SK-N-SH (cell line): Measurements from ENCODE around the gene RMDN3. TPM values are rescaled to one million over a fixed set of nuclear protein-coding genes. Genes with fewer than 3 reads are reported as not detected.

ENCODE experiments used
- CTCF ChIA-PET: fragments of 300-600, 350-600 bp; formaldehyde crosslinking; extraction: SDS; loops from one replicate; lab custom pipeline; 2021; lab: Yijun Ruan, JAX
- POLR2A ChIA-PET: fragments of 350-600 bp; sonication (Branson Sonifier 250); formaldehyde crosslinking; extraction: SDS; loops from one replicate; lab custom pipeline; 2020; ENCODE audit warnings: antibody characterized with exemption, inconsistent platforms; lab: Yijun Ruan, JAX
- DNase-seq: peaks from one replicate; pipeline ENCODE4 v3.0.0; 2012
- H2AFZ ChIP-seq: fragments of 200-600 bp; sonication (generic); 2 replicates; pipeline ENCODE4 v1.8.1; 2016; ENCODE audit warnings: antibody characterized with exemption, mild to moderate bottlenecking, low read depth
- H3F3A ChIP-seq: fragments of 200-600 bp; sonication (generic); replicated peaks from 2 replicates; pipeline ENCODE3; 2016; ENCODE audit warnings: antibody characterized with exemption, mild to moderate bottlenecking; ENCODE audit not compliant: insufficient read depth
- H3K27ac ChIP-seq, 2 experiments: fragments of 200-500 bp in 1 of 2; fragments of 200-600 bp in 1 of 2; sonication (Bioruptor generic) in 1 of 2; sonication (generic), shearing (Covaris generic) in 1 of 2; 2 replicates each; pipeline versions ENCODE4 v1.5.1 to v1.6.1; 2014 to 2016; ENCODE audit warnings: low read depth in 2 of 2, inconsistent platforms in 1 of 2, low read length in 1 of 2, mild to moderate bottlenecking in 1 of 2, mixed read lengths in 1 of 2
- H3K27me3 ChIP-seq: fragments of 200-600 bp; sonication (generic), shearing (Covaris generic); 2 replicates; pipeline ENCODE4 v1.6.1; 2016; ENCODE audit warnings: mixed run types; ENCODE audit not compliant: insufficient read depth
- H3K36me3 ChIP-seq, 2 experiments: fragments of 200-500 bp in 1 of 2; fragments of 200-600 bp in 1 of 2; sonication (Bioruptor generic) in 1 of 2; sonication (generic) in 1 of 2; replicated peaks in 1 of 2; 2 replicates each; pipeline versions ENCODE3 to v1.5.1; 2014 to 2016; ENCODE audit warnings: low read length in 1 of 2, mild to moderate bottlenecking in 1 of 2; ENCODE audit not compliant: insufficient read depth in 2 of 2, control insufficient read depth in 1 of 2
- H3K4me1 ChIP-seq, 2 experiments: fragments of 200-500 bp in 1 of 2; fragments of 200-600 bp in 1 of 2; sonication (Bioruptor generic) in 1 of 2; sonication (generic), shearing (Covaris generic) in 1 of 2; 2 replicates each; pipeline versions ENCODE4 v1.5.1 to v1.6.1; 2014 to 2016; ENCODE audit warnings: low read depth in 1 of 2, low read length in 1 of 2, mixed run types in 1 of 2; ENCODE audit not compliant: insufficient read depth in 2 of 2, control insufficient read depth in 1 of 2
- H3K4me2 ChIP-seq: fragments of 200-600 bp; sonication (generic), shearing (Covaris generic); 2 replicates; pipeline ENCODE4 v1.6.1; 2017; ENCODE audit warnings: mixed run types
- H3K4me3 ChIP-seq, 2 experiments: fragments of 200-500 bp in 1 of 2; fragments of 200-600 bp in 1 of 2; sonication (Bioruptor generic) in 1 of 2; sonication (generic), shearing (Covaris generic) in 1 of 2; 2 replicates each; pipeline versions ENCODE4 v1.5.1 to v1.8.1; 2014 to 2016; ENCODE audit warnings: low read depth in 2 of 2, inconsistent platforms in 1 of 2, low read length in 1 of 2, mild to moderate bottlenecking in 1 of 2, mixed read lengths in 1 of 2, moderate library complexity in 1 of 2
- H3K79me2 ChIP-seq: fragments of 200-600 bp; sonication (generic); 2 replicates; pipeline ENCODE4 v1.8.1; 2017; ENCODE audit warnings: mild to moderate bottlenecking; ENCODE audit not compliant: insufficient read depth
- H3K9ac ChIP-seq: fragments of 200-600 bp; sonication (generic); 2 replicates; pipeline ENCODE4 v1.6.1; 2017; ENCODE audit warnings: mixed run types
- H3K9me2 ChIP-seq: fragments of 200-600 bp; sonication (generic); 2 replicates; pipeline ENCODE4 v1.6.1; 2017; ENCODE audit warnings: mixed run types
- H3K9me3 ChIP-seq: fragments of 200-600 bp; sonication (generic); 2 replicates; pipeline ENCODE4 v1.6.1; 2017; ENCODE audit warnings: mixed run types, mild to moderate bottlenecking, moderate library complexity
- H4K20me1 ChIP-seq: fragments of 200-600 bp; sonication (generic); 2 replicates; pipeline ENCODE4 v1.6.1; 2017; ENCODE audit warnings: mild to moderate bottlenecking, mixed run types; ENCODE audit not compliant: insufficient read depth
- CHD2 ChIP-seq: fragments of 150-350 bp; IDR thresholded peaks from 2 replicates; pipeline ENCODE4 v1.6.1; 2018; ENCODE audit warnings: low read length; ENCODE audit not compliant: partially characterized antibody
- ELF1 ChIP-seq: IDR thresholded peaks from 2 replicates; pipeline ENCODE4 v1.4.0; 2012
- EP300 ChIP-seq, 2 experiments: IDR thresholded peaks; 2 replicates each; pipeline versions ENCODE4 v1.4.0 to v1.6.1; 2012; ENCODE audit warnings: borderline replicate concordance in 1 of 2, low read depth in 1 of 2, low read length in 1 of 2
- FOSL2 ChIP-seq: IDR thresholded peaks from 2 replicates; pipeline ENCODE4 v1.4.0; 2012; ENCODE audit warnings: low read depth, mild to moderate bottlenecking, moderate library complexity, borderline replicate concordance
- FOXJ3 ChIP-seq: sonication (generic); formaldehyde crosslinking; IDR thresholded peaks from 2 replicates; pipeline ENCODE4 v1.5.1; 2020; ENCODE audit warnings: mild to moderate bottlenecking, missing genetic modification reagents
- GABPA ChIP-seq: IDR thresholded peaks from 2 replicates; pipeline ENCODE4 v1.4.0; 2012; ENCODE audit warnings: low read depth, mild to moderate bottlenecking
- GATA2 ChIP-seq: sonication (generic); formaldehyde crosslinking; IDR thresholded peaks from 2 replicates; pipeline ENCODE4 v1.5.0; 2020; ENCODE audit warnings: mild to moderate bottlenecking, missing genetic modification reagents
- IRF3 ChIP-seq: fragments of 150-350 bp; IDR thresholded peaks from 2 replicates; pipeline ENCODE4 v1.6.1; 2016; ENCODE audit warnings: mild to moderate bottlenecking, low read depth, low read length
- JUND ChIP-seq: IDR thresholded peaks from 2 replicates; pipeline ENCODE4 v1.4.0; 2012
- MAX ChIP-seq: IDR thresholded peaks from 2 replicates; pipeline ENCODE4 v1.4.0; 2012; ENCODE audit warnings: low read depth
- MEF2A ChIP-seq: IDR thresholded peaks from 2 replicates; pipeline ENCODE4 v1.4.0; 2012; ENCODE audit warnings: low read depth, borderline replicate concordance
- PBX3 ChIP-seq: IDR thresholded peaks from 2 replicates; pipeline ENCODE4; 2012
- RAD21 ChIP-seq: IDR thresholded peaks from 2 replicates; pipeline ENCODE4 v1.6.1; 2012; ENCODE audit warnings: mild to moderate bottlenecking, low read length
- RFX5 ChIP-seq: IDR thresholded peaks from 2 replicates; pipeline ENCODE4 v1.6.1; 2012; ENCODE audit warnings: mild to moderate bottlenecking, improper control_type of control experiment, low read length
- RXRA ChIP-seq: IDR thresholded peaks from 2 replicates; pipeline ENCODE4 v1.4.0; 2012; ENCODE audit warnings: low read depth, mild to moderate bottlenecking, borderline replicate concordance
- SMC3 ChIP-seq: IDR thresholded peaks from 2 replicates; pipeline ENCODE4 v1.6.1; 2012; ENCODE audit warnings: low read depth, low read length, improper control_type of control experiment
- TAF1 ChIP-seq: IDR thresholded peaks from 2 replicates; pipeline ENCODE4 v1.6.1; 2012; ENCODE audit warnings: low read depth, mild to moderate bottlenecking, low read length, moderate library complexity, borderline replicate concordance
- TCF12 ChIP-seq: IDR thresholded peaks from 2 replicates; pipeline ENCODE4 v1.4.0; 2012
- USF1 ChIP-seq: IDR thresholded peaks from 2 replicates; pipeline ENCODE4 v1.4.0; 2012; ENCODE audit warnings: low read depth, borderline replicate concordance
- YY1 ChIP-seq: IDR thresholded peaks from 2 replicates; pipeline ENCODE4 v1.4.0; 2012; ENCODE audit warnings: low read depth, mild to moderate bottlenecking
- ZBTB33 ChIP-seq: IDR thresholded peaks from 2 replicates; pipeline ENCODE4 v1.4.0; 2012; ENCODE audit warnings: low read depth, borderline replicate concordance
- WGBS: methylation state at CpG from one replicate; pipeline ENCODE4 v1.1.6; 2017; ENCODE audit warnings: low lambda C conversion rate; 5-methylcytosine and 5-hydroxymethylcytosine counted together
- polyA plus RNA-seq, 3 experiments: library from polyadenylated mRNA; depleted of rRNA; stranded (reverse); fragments of >200 nt; gene quantifications; 2 replicates each; pipeline ENCODE4 v1.2.3, GENCODE V29; 2012
- TF ChIP-seq, protein P1 (sequence below): IDR thresholded peaks from 2 replicates; pipeline ENCODE4 v1.6.1; 2012; ENCODE audit warnings: mild to moderate bottlenecking, low read depth, low read length, moderate library complexity

Gene RMDN3
- polyA plus RNA-seq, 1 of the 3 experiments (the other 2 are of a cell fraction), result 33.0 TPM

GRCh38 chr15:40694688-40695468 lies 60.2 kb downstream of the RMDN3 start, which contains the start of gene RAD51:
Gene RAD51 (plus strand): TSS chr15:40695174. CDS start chr15:40698759, 3,585 bp downstream.
- CTCF ChIA-PET, result interaction anchor here (0.6 to 3.0 kb wide), 9 partner anchors 8 to 534 kb away, joined by 3 to 16 read pairs (median 4); partner anchors contain the start of genes BUB1B and RHOV
- POLR2A ChIA-PET, result interaction anchor here (0.8 to 1.4 kb wide), 7 partner anchors 62 to 421 kb away, joined by 3 to 9 read pairs (median 3); partner anchors contain the start of genes CCDC32, INO80 and VPS18
- TF ChIP-seq TCF12 (no peak), CHD2 (peak; percentile 77), GATA2 (no peak), RFX5 (no peak), ELF1 (peak; percentile 89), RXRA (no peak; the same call in 1 of the 2 replicates), MEF2A (no peak), ZBTB33 (peak; percentile 90), FOXJ3 (CRISPR knock-in tag) (no peak), RAD21 (no peak), FOSL2 (no peak), IRF3 (no peak), TAF1 (peak; percentile 40; the same call in 1 of the 2 replicates), USF1 (no peak), SMC3 (no peak), PBX3 (0 out of 2 replicates have a peak, but pooled peaks have one; percentile 11), JUND (no peak), MAX (peak; percentile 78), YY1 (peak; percentile 62; the same call in 1 of the 2 replicates), GABPA (peak; percentile 70), EP300 (IDR thresholded peaks at IDR 0.05; ENCODE audit: borderline replicate concordance in 1 of 2, low read depth in 1 of 2, low read length in 1 of 2) (no peak)
- TF ChIP-seq, protein P1, sequence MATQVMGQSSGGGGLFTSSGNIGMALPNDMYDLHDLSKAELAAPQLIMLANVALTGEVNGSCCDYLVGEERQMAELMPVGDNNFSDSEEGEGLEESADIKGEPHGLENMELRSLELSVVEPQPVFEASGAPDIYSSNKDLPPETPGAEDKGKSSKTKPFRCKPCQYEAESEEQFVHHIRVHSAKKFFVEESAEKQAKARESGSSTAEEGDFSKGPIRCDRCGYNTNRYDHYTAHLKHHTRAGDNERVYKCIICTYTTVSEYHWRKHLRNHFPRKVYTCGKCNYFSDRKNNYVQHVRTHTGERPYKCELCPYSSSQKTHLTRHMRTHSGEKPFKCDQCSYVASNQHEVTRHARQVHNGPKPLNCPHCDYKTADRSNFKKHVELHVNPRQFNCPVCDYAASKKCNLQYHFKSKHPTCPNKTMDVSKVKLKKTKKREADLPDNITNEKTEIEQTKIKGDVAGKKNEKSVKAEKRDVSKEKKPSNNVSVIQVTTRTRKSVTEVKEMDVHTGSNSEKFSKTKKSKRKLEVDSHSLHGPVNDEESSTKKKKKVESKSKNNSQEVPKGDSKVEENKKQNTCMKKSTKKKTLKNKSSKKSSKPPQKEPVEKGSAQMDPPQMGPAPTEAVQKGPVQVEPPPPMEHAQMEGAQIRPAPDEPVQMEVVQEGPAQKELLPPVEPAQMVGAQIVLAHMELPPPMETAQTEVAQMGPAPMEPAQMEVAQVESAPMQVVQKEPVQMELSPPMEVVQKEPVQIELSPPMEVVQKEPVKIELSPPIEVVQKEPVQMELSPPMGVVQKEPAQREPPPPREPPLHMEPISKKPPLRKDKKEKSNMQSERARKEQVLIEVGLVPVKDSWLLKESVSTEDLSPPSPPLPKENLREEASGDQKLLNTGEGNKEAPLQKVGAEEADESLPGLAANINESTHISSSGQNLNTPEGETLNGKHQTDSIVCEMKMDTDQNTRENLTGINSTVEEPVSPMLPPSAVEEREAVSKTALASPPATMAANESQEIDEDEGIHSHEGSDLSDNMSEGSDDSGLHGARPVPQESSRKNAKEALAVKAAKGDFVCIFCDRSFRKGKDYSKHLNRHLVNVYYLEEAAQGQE, result no peak; the same call in 1 of the 2 replicates

More at GRCh38 chr15:40694688-40695468, 60.2 kb downstream of the RMDN3 start, which contains the start of gene RAD51:
- peak within 1 kb of the TSS; percentile 96 to 97 for H3K27ac ChIP-seq
- H4K20me1 ChIP-seq, result no peaks in the 10 kb centered on the region
- H3K4me1 ChIP-seq, result peaks cover 0 to 4% of the 10 kb centered on the region in 2 experiments; a peak in 1 of 4 replicates
- WGBS, result under 1% methylated on average over 45 of the region's 81 CpGs
- H3K27me3 ChIP-seq, result no peaks in the 10 kb centered on the region
- no peaks in the 10 kb centered on the region for H3K9me2 ChIP-seq
- peak within 1 kb of the TSS; percentile 72 to 90 for H3K4me3 ChIP-seq
- H3K36me3 ChIP-seq, result peaks cover 0 to 7% of the 10 kb centered on the region in 2 experiments
- peaks cover 48% of the 10 kb centered on the region for H3K79me2 ChIP-seq
- H3F3A ChIP-seq, result peaks cover 8% of the 10 kb centered on the region
- peak within 1 kb of the TSS; percentile 82 for H3K9ac ChIP-seq
- peak within 1 kb of the TSS; percentile 81 for H3K4me2 ChIP-seq
- H2AFZ ChIP-seq, result peak within 1 kb of the TSS; percentile 82
- DNase-seq, result peak; percentile 95
- no peaks in the 10 kb centered on the region for H3K9me3 ChIP-seq
